HG02571 (cell line): ENCODE data around the gene HTR3D.
"Not testable (repeated sequence)": the region's sequence is repeated elsewhere in the genome, so short reads cannot be mapped to it uniquely, and the experiment has no call there.

Experiments
- ATAC-seq: cut with Tn5 transposase; IDR thresholded peaks from one replicate; pipeline ENCODE4 v1.9.1; 2021; ENCODE audit warnings: mild to moderate bottlenecking, moderate library complexity; ENCODE audit not compliant: unreplicated experiment

HTR3D gene

GRCh38 chr3:184067573-184068055 is 36.1 kb downstream of the HTR3D start:
- ATAC-seq, result no peak

DNA sequence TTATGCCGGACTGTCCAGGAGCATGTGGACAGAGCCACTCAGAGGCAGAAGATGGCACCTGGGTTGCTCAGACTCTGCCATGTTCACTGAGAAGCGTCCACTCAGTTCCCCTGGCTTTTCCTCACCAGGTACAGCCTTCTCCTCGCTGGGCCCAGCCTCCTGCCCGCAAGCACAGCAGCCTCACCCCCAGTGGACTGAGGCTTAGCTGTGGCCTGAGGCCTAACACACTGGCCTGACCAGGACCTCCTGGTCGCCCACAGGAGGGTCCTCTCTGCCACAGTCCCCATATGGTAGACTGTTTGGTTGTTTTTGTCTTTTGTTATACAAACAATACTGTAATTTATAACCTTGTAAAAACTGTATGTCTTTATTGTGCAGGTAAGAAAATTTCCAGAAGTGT is 36.8 kb downstream of the HTR3D start:
- ATAC-seq, result no peak

DNA sequence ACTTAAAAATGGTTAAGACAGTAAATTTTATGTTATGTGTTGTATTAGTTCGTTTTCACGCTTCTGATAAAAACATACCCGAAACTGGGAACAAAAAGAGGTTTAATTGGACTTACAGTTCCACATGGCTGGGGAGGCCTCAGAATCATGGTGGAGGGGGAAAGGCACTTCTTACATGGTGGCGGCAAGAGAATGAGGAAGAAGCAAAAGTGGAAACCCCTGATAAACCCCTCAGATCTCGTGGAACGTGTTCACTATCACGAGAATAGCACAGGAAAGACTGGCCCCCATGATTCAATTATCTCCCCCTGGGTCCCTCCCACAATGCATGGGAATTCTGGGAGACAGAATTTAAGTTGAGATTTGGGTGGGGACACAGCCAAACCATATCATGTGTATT is 39.6 kb downstream of the HTR3D start:
- not testable (repeated sequence) for ATAC-seq

- no peak for ATAC-seq
Observed at GRCh38 chr3:184073621-184074020, 42.1 kb downstream of the HTR3D start.

DNA sequence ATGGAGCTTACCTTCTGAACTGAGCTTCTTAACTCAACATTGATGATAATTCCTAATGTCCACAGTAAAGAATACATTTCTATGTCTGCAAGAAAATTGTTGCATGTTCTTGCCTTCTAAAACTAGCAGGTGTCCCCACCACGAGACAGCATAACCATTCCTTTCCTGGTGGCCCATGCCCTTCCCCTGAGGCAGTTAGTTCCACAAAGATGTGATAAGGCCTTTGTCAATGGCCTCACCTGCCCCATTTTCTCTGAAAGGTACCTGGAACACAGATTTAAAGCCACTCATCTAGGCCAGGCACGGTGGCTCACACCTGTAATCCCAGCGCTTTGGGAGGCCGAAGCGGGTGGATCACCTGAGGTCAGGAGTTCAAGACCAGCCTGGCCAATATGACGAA is 44.4 kb downstream of the HTR3D start:
- no peak for ATAC-seq

DNA sequence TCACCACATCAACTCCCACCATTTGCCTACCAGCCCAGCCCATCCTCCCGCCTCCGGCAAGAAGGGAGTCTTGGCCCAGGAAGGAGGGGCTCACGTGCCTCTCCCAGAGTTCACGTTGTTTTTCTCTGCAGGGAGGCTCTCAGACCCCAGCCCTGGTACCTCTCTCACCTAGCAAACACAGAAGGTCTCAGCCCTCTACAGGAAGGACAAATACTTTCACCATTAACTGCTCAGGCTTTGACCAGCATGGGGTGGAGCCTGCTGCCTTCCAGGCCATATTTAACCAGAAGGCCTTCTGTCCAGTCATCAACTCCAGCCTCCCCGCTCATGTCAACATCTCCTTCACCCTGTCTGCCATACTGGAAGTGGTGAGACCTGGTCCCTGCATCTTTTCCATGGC is 46.3 kb downstream of the HTR3D start:
- ATAC-seq, result no peak

GRCh38 chr3:184078851-184079250 is 47.3 kb downstream of the HTR3D start:
- ATAC-seq, result no peak

DNA sequence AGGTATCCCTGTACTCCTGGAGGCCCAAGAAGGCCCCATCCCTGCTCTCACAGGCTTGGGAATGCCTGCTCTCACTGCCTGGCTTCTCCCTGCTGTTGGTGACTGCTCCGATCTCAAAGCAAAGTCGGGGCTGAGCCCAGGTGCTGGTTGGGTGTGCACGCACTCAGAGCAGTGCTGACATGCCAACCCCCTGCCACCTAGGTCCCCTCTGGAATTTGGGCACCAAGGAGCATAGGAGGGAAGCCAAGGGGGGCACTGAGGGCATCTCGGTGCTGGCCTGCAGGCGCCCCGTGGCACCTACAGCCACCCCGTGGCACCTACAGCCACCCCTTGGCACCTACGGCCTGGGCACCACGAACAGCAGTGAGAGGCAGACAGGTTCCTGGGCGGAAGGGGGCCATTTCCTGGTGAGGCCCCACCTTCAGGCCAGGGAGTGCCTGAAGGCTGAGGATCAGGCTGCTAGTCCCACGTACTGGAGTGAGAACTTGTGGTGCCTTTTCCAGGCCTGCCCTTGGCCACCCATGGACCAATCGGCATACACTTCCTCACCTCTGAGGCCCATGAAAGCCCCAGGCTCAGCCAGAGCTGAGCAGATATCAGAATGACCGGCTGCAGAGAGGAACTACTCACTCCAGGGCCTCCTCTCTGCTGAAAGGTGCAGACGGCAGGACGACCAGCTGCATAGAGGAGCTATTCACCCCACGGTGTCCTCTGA is 49.7 kb downstream of the HTR3D start:
- no peak for ATAC-seq

GRCh38 chr3:184082034-184082433 is 50.5 kb downstream of the HTR3D start:
- no peak for ATAC-seq

- ATAC-seq, result no peak
Observed at GRCh38 chr3:184082465-184082864, 50.9 kb downstream of the HTR3D start.

- no peak for ATAC-seq
Observed at GRCh38 chr3:184085389-184085852, 53.9 kb downstream of the HTR3D start.
